IMR-90 (cell line): ENCODE data around the gene HIRA.

ENCODE experiments used
- CEBPB ChIP-seq: IDR thresholded peaks from 2 replicates; pipeline ENCODE4 v1.6.1; 2012; ENCODE audit warnings: low read depth, low read length, improper control_type of control experiment
- CHD1 ChIP-seq: IDR thresholded peaks from 2 replicates; pipeline ENCODE4 v1.6.1; 2012; ENCODE audit warnings: low read depth, low read length, improper control_type of control experiment
- ELK1 ChIP-seq: fragments of 150-350 bp; IDR thresholded peaks from 2 replicates; pipeline ENCODE4 v1.6.1; 2016; ENCODE audit warnings: low read depth, mild to moderate bottlenecking, low read length, moderate library complexity, borderline replicate concordance
- MAFK ChIP-seq: IDR thresholded peaks from 2 replicates; pipeline ENCODE4 v1.6.1; 2012; ENCODE audit warnings: low read depth, low read length, improper control_type of control experiment
- MXI1 ChIP-seq: IDR thresholded peaks from 2 replicates; pipeline ENCODE4 v1.6.1; 2012; ENCODE audit warnings: low read depth, mild to moderate bottlenecking, low read length, moderate library complexity, borderline replicate concordance
- POLR2A ChIP-seq: IDR thresholded peaks from 2 replicates; pipeline ENCODE4 v1.6.1; 2012; ENCODE audit warnings: mild to moderate bottlenecking, low read depth, low read length
- RAD21 ChIP-seq: IDR thresholded peaks from 2 replicates; pipeline ENCODE4 v1.6.1; 2012; ENCODE audit warnings: low read length, improper control_type of control experiment
- RCOR1 ChIP-seq: IDR thresholded peaks from 2 replicates; pipeline ENCODE4 v1.6.1; 2012; ENCODE audit warnings: mild to moderate bottlenecking, low read length, improper control_type of control experiment; ENCODE audit not compliant: insufficient replicate concordance
- TF ChIP-seq, protein P1 (sequence below): conservative IDR thresholded peaks from 2 replicates; pipeline ENCODE4 v1.5.1; 2012; ENCODE audit warnings: mild to moderate bottlenecking, low read depth, low read length, improper control_type of control experiment

DNA sequence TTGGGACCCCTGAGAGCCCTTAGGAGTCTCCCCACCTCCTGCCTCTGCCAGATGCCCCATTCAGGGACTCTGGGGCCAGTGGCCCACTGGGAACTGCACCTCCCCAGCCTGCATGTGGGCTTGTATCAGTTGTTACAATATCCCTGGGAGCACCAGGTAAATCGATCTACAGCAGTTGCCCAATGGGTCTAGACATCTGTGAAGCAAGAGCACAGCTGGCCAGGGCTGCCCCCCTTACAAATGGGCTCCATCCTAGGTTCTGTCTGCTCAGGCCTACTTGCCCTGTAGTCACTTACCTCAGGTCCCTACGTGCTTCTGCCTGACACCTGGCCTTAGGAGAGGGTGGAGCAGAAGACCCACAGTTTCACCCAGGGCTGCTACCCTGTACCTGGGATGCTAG, 62.7 kb downstream of the HIRA start:
- TF ChIP-seq, protein P1, sequence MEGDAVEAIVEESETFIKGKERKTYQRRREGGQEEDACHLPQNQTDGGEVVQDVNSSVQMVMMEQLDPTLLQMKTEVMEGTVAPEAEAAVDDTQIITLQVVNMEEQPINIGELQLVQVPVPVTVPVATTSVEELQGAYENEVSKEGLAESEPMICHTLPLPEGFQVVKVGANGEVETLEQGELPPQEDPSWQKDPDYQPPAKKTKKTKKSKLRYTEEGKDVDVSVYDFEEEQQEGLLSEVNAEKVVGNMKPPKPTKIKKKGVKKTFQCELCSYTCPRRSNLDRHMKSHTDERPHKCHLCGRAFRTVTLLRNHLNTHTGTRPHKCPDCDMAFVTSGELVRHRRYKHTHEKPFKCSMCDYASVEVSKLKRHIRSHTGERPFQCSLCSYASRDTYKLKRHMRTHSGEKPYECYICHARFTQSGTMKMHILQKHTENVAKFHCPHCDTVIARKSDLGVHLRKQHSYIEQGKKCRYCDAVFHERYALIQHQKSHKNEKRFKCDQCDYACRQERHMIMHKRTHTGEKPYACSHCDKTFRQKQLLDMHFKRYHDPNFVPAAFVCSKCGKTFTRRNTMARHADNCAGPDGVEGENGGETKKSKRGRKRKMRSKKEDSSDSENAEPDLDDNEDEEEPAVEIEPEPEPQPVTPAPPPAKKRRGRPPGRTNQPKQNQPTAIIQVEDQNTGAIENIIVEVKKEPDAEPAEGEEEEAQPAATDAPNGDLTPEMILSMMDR, result no peak
- TF ChIP-seq ELK1 (no peak), RAD21 (no peak), CHD1 (no peak), POLR2A (no peak), RCOR1 (no peak), CEBPB (no peak), MAFK (no peak), MXI1 (no peak)
